Measurements from ENCODE around the gene BDH2. TPM values are rescaled to one million over a fixed set of nuclear protein-coding genes. Genes with fewer than 3 reads are reported as not detected.

The BDH2 gene
- total RNA-seq, 3 donors from 2014 or later (not counting 1 experiment from before 2014, with no cell fraction given), result 12.1 to 16.6 (median 15.9) TPM

GRCh38 chr4:103073792-103074438, 25.7 kb downstream of the BDH2 start:
- H3K4me1 Mint-ChIP-seq, result peaks cover 24 to 29% of the 10 kb centered on the region in 2 donors
- H3K9me3 ChIP-seq (ENCODE audit: control insufficient read depth, insufficient read depth, low read length), result no peaks in the 10 kb centered on the region
- H3K36me3 Mint-ChIP-seq, result no peaks in the 10 kb centered on the region
- DNase-seq (no peak), ATAC-seq (no peak)
- H3K27ac ChIP-seq (ENCODE audit: low read length), result no peak overlapping the region
- no peak for TF ChIP-seq CTCF (IDR thresholded peaks at IDR 0.05)
- no peaks in the 10 kb centered on the region for H3K9me3 Mint-ChIP-seq
- 100% methylated on average over 2 of the region's 2 CpGs for WGBS (ENCODE audit: insufficient coverage)
- H3K36me3 ChIP-seq (ENCODE audit: control insufficient read depth, insufficient read depth, low read length), result no peaks in the 10 kb centered on the region
- no peak overlapping the region for H3K27ac Mint-ChIP-seq
- no peaks in the 10 kb centered on the region for H3K27me3 Mint-ChIP-seq (ENCODE audit: low read depth in 2 of 2)
- no peak overlapping the region for H3K4me3 Mint-ChIP-seq
- no peaks in the 10 kb centered on the region for H3K27me3 ChIP-seq (ENCODE audit: control insufficient read depth, insufficient read depth, low read length)
- no peak overlapping the region for H3K4me3 ChIP-seq (ENCODE audit: low read length)
- H3K4me1 ChIP-seq (ENCODE audit: control insufficient read depth, insufficient read depth, low read length), result peaks cover 18% of the 10 kb centered on the region
- intact Hi-C loops (cut with micrococcal nuclease), result no loop called here

GRCh38 chr4:103067841-103068547, 31.6 kb downstream of the BDH2 start:
- TF ChIP-seq CTCF (IDR thresholded peaks at IDR 0.05), result no peak
- Histone ChIP-seq H3K4me1 (ENCODE audit: control insufficient read depth, insufficient read depth, low read length) (no peaks in the 10 kb centered on the region), H3K27me3 (ENCODE audit: control insufficient read depth, insufficient read depth, low read length) (no peaks in the 10 kb centered on the region), H3K9me3 (ENCODE audit: control insufficient read depth, insufficient read depth, low read length) (no peaks in the 10 kb centered on the region), H3K36me3 (ENCODE audit: control insufficient read depth, insufficient read depth, low read length) (peaks cover 4% of the 10 kb centered on the region), H3K4me3 (ENCODE audit: low read length) (no peak overlapping the region), H3K27ac (ENCODE audit: low read length) (no peak overlapping the region)
- no peak overlapping the region for H3K4me3 Mint-ChIP-seq
- WGBS (ENCODE audit: insufficient coverage), result 83% methylated on average over 1 of the region's 2 CpGs
- no peak overlapping the region for H3K27ac Mint-ChIP-seq
- no peak for ATAC-seq
- no peaks in the 10 kb centered on the region for H3K27me3 Mint-ChIP-seq (ENCODE audit: low read depth in 2 of 2)
- H3K9me3 Mint-ChIP-seq, result no peaks in the 10 kb centered on the region
- DNase-seq, result no peak
- no peaks in the 10 kb centered on the region for H3K36me3 Mint-ChIP-seq
- intact Hi-C loops (cut with micrococcal nuclease), result no loop called here
- no peaks in the 10 kb centered on the region for H3K4me1 Mint-ChIP-seq

- 100% methylated on average over 2 of the region's 2 CpGs for whole genome bisulfite sequencing (ENCODE audit: insufficient coverage)
- Histone ChIP-seq H3K9me3 (ENCODE audit: control insufficient read depth, insufficient read depth, low read length) (no peaks in the 10 kb centered on the region), H3K27ac (ENCODE audit: low read length) (no peak overlapping the region), H3K27me3 (ENCODE audit: control insufficient read depth, insufficient read depth, low read length) (no peaks in the 10 kb centered on the region), H3K4me1 (ENCODE audit: control insufficient read depth, insufficient read depth, low read length) (no peaks in the 10 kb centered on the region), H3K4me3 (ENCODE audit: low read length) (no peak overlapping the region), H3K36me3 (ENCODE audit: control insufficient read depth, insufficient read depth, low read length) (peaks cover 4% of the 10 kb centered on the region)
- no peak for ATAC-seq
- Mint-ChIP-seq H3K4me1 (no peaks in the 10 kb centered on the region), H3K4me3 (no peak overlapping the region), H3K27me3 (ENCODE audit: low read depth in 2 of 2) (no peaks in the 10 kb centered on the region), H3K27ac (no peak overlapping the region), H3K36me3 (no peaks in the 10 kb centered on the region), H3K9me3 (no peaks in the 10 kb centered on the region)
- intact Hi-C loops (cut with micrococcal nuclease), result no loop called here
- TF ChIP-seq CTCF (IDR thresholded peaks at IDR 0.05), result no peak
- DNase-seq, result no peak
These were observed 39.0 kb downstream of the BDH2 start for GRCh38 chr4:103060453-103061148.
